ENCODE data around the gene CFAP410.
"Not testable (repeated sequence)": the region's sequence is repeated elsewhere in the genome, so short reads cannot be mapped to it uniquely, and the experiment has no call there.

Gene CFAP410

GRCh38 chr21:44368711-44369446, 29.7 kb upstream of the CFAP410 start:
- DNase-seq (ENCODE audit: low read depth), result no peak

DNA sequence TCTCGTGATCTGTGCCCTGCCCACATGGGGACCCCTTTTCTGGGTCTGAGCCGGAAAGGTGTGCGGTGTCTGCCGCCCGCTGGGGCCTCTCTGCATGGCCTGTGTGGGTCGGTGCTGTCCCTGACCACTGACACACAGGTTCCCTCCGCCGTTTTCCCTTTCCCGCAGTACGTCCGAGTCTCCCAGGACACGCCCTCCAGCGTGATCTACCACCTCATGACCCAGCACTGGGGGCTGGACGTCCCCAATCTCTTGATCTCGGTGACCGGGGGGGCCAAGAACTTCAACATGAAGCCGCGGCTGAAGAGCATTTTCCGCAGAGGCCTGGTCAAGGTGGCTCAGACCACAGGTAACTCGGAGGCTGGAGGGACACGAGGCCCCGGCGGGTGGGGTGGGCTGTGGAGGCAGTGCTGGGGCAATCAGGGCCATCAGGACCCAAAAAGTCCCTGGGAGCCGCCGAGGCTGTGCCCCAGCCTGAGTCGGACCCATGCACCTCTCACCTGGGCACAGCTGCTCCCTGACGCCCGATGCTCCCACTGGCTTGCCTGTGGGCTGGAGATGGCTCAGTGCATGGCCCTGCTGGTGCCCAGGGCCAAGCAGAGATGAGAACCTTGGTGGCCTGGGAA, 27.5 kb upstream of the CFAP410 start:
- DNase-seq (ENCODE audit: low read depth), result no peak

DNA sequence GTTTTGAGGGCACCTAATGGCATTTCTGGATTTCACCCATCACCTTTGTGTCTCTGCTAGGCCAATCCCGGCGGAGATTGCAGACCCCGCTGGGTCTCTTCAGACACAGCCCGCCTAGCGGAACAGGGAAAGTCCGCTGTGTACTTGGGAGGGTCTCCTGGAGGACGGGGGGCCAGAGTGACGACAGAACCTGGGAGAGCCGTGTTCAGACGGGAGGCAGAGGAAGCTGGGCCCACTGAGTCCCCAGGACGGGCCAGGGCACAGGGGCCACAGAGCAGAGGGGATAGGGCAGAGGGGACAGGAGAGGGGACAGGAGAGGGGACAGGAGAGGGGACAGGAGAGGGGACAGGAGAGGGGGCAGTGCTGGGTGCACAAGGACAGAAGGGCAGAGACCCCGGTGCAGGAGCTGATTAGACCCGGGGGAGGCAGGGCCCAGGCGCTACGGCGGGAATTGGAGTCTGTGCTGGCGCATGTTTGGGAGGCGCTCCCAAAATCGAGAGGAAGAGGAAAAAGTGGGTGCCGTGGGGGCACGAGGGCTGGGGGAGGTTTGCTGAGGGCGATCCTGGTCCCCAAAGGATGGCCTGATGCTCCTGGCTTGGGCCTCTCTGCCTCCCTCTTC, 26.9 kb upstream of the CFAP410 start:
- DNase-seq (ENCODE audit: low read depth), result no peak

DNA sequence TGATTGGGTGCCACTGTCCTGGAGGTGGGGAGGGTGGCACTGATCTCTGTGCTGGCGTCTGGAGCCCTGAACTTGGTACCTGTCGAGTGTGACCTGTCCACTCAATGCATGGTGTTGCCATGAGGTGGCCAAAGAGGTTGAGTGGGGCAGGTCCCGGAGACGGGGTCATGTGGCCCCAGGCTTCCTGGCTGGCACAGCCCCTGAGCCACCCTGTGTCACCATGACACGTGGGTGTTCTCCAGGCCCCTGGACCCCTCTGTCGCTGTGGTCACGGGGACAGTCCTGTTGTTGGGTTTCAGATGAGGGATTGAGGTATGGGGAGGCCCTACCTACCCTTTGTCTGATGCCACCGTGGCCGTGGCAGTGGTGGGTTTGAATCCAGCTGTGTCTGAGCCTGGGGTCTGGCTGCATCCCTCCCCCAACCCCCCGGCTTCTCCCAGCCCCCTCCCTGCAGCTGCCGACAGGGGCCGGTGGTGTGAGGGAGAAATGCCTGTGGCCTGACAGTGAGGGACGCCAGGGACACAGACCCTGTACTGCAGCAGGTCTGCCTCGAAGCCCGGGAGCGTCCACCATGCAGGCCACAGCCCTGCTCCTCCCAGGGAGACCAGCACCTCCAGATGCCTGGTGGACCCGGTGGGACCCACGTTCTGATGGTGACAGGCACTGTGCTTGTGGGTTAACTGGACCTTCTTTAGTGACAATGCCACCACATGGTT, 26.2 kb upstream of the CFAP410 start:
- DNase-seq (ENCODE audit: low read depth), result no peak

DNA sequence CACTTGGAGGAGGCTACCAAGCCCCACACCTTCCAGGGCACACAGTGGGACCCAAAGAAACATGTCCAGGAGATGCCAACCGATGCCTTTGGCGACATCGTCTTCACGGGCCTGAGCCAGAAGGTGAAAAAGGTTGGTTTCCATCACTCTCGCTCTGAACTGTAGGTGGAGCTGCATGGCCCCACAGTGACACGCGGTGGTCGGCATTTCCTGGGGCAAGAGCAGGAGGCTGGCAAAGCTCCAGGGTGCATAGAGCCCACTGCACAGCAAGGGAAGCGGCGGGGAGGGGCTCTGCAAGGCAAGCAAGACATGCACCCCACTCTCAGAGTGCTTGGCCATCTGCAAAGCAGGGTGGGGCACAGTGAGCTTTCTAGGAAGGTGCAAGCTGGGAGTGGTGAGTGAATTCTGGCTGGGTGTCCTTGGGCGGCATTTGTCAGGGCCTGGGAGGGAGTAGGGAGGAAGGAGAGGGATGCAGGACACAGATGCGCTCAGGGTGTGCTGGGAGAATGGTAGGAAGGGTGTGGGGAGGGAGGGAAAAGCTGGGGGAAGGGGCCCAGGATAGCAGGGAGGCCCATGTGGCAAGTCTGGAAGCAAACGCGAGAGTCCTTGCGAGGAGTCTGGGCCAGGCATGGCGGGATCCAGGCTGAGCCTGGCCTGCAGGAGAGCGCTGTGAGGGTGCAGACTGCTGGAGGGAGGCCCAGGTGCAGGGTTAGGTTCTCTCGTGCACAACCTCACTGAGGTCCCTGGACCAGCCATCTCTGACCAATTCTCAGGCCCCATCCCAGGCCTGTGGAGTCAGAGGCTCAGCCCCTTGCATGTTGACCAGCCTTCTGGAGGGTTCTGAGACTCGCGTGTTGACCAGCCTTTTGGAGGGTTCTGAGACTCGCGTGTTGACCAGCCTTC, 25.2 kb upstream of the CFAP410 start:
- DNase-seq (ENCODE audit: low read depth), result no peak

DNA sequence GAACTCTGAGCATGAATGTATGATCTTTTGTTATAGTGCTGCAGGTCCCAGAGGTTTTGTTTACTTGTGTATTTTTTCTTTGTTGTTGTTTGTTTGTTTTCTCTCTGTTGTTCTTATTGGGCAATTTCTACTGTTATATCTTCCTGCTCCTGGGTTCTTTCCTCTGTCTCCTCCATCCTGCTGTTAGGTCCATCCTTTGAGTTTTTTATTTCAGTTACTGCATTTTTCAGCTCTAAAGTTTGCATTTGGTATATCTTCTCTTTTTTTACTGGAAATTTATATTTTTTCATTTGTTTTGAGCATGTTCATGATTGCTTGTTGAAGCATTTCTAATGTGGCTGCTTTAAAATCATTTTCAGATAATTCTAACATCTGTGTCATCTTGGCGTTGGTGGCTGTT, 24.1 kb upstream of the CFAP410 start:
- DNase-seq (ENCODE audit: low read depth), result no peak

DNA sequence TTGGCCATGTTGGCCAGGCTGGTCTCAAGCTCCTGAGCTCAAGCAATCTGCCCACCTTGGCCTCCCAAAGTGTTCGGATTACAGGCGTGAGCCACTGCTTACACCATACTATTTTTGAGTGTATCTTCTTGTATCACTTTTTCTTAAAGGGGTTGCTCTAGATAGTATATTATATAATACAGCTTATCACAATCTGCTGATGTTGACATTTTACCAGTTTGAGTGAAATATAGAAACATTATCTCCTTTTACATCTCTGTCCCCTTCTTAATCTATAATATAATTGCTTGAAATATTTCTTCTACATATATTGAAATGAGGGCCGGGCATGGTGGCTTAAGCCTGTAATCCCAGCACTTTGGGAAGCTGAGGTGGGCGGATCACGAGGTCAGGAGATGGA, 22.7 kb upstream of the CFAP410 start:
- not testable (repeated sequence) for DNase-seq (ENCODE audit: low read depth)

- DNase-seq (ENCODE audit: low read depth), result no peak
Measured at GRCh38 chr21:44360159-44360558, 21.0 kb upstream of the CFAP410 start.

GRCh38 chr21:44359396-44359795, 20.2 kb upstream of the CFAP410 start:
- DNase-seq (ENCODE audit: low read depth), result no peak

GRCh38 chr21:44357064-44357837, 18.1 kb upstream of the CFAP410 start:
- DNase-seq (ENCODE audit: low read depth), result no peak

GRCh38 chr21:44356636-44357035, 17.4 kb upstream of the CFAP410 start:
- DNase-seq (ENCODE audit: low read depth), result no peak

DNA sequence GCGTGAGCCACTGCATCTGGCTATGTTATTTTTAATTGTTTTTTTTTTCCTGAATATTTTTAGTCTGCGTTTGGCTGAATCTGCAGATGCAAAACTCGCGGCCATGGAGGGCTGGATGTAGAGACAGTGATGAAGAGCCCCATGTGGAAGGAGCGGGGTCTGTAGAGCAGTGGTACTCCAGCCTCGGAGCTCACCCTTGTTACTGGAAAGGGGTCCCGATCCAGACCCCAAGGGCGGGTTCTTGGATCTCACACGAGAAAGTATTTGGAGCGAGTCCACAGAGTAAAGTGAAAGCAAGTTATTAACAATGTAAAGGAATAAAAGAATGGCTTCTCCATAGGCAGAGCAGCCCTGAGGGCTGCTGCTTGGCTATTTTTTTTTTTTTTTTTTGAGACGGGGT, 17.0 kb upstream of the CFAP410 start:
- DNase-seq (ENCODE audit: low read depth), result no peak

DNA sequence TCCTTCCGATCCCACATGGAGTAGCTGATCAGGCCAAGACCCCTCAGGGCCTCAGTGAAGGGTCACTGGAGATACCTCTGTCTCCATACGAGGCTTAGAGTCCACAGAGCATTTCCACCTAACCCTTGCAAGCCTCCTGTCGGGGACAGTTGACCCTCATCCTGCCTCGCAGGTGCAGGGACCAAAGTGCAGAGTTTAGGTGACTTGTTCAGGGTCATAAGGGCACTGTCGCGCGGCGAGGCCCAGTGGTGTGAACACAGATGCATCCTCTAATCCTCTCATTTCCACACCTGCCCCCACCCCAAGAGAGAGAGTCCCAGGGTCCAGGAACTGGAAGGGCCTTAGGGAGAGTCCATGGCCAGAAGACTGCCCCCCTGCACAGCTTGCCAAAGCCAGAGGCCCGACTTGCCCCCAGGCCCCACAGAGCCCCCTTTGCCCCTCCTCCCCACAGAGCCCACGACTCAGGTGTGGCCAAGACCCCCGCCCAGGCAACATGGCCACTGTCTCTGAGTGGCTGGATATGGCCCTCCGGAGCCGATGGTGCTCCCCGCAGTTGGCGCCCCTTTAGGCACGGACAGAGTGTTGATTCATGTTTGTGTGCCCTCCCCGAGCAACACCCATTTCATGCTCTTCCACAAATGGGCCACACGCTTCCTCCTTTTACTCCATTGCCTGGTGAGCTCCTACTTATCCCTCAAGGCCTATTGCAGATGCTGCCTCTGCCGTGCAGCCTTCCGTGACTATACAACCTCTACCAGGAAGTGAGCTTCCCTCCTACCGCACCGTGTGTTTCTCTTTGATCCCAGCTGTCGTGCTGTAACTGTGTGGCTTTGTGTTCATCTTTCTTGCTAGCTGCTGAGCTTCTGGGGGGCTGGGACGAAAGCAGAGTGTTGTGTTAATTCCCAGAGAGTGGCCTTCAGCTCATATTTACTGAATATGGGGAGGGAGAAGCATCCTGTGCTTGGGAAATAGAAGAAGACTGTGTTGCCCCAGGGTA, 15.9 kb upstream of the CFAP410 start:
- no peak for DNase-seq (ENCODE audit: low read depth)

GRCh38 chr21:44354001-44354405, 14.8 kb upstream of the CFAP410 start:
- no peak for DNase-seq (ENCODE audit: low read depth)

GRCh38 chr21:44353191-44353970, 14.2 kb upstream of the CFAP410 start, which contains the start of gene TRPM2:
TRPM2 (plus strand) TSS chr21:44353621; CDS start chr21:44353701, 80 bp downstream.
- no peak for DNase-seq (ENCODE audit: low read depth)

DNA sequence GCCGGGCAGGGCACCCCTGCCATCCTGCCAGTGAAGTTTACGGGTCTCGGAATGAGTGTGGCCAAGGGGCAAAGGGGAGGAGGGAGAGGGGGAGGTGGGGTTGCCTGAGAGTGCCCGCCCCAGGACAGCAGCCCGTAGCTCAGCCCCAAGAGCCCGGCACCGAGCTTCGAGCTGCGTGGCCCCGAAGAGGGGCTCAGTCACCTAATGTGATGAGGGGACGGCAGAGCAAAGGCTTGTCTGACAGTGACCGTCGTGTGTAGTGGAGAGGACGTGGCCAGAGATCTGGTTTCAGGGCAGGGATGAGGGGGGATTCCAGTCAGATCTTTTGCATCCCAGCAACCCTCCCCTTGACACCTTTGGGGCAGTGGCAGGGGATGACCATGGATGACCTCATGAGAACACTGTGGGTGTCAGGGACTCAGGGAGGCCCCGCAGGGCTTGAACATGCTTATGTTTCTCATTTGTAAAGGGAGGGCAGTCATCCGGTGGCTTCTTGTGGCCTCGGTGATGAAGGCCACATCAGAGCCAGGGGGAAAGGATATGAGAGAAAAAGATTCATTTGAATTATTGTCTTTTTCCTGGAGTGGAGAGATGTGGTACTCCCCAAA, 13.2 kb upstream of the CFAP410 start:
- no peak for DNase-seq (ENCODE audit: low read depth)

- DNase-seq (ENCODE audit: low read depth), result no peak
Measured at GRCh38 chr21:44351535-44352252, 12.5 kb upstream of the CFAP410 start.

Measured in activated T-cell treated with anti-CD3 and anti-CD28 coated beads for 48 hours (primary cell).